HUES64 (cell line): ENCODE measurements around the gene TMEM255B.

Experiments
- H3K27ac ChIP-seq: 2 replicates; pipeline ENCODE4 v1.7.0; 2013; ENCODE audit warnings: low read depth, low read length, inconsistent platforms
- H3K27me3 ChIP-seq: 2 replicates; pipeline ENCODE4 v1.6.1; 2013; ENCODE audit warnings: mild to moderate bottlenecking, low read length; ENCODE audit not compliant: insufficient read depth
- H3K36me3 ChIP-seq: 2 replicates; pipeline ENCODE4 v1.6.1; 2013; ENCODE audit warnings: mild to moderate bottlenecking, low read length; ENCODE audit not compliant: insufficient read depth
- H3K4me1 ChIP-seq: 2 replicates; pipeline ENCODE4 v1.6.1; 2013; ENCODE audit warnings: mild to moderate bottlenecking, low read length, moderate library complexity; ENCODE audit not compliant: insufficient read depth
- H3K4me3 ChIP-seq: 2 replicates; pipeline ENCODE4 v1.5.1; 2013; ENCODE audit warnings: mild to moderate bottlenecking, low read length, moderate library complexity
- H3K9ac ChIP-seq: 2 replicates; pipeline ENCODE4 v1.6.1; 2013; ENCODE audit warnings: mild to moderate bottlenecking, low read depth, low read length
- H3K9me3 ChIP-seq: 2 replicates; pipeline ENCODE4 v1.6.1; 2013; ENCODE audit warnings: low read depth, low read length; ENCODE audit not compliant: insufficient read depth
- WGBS: fragments of 150-250, 120-280 bp; methylation state at CpG from one replicate; pipeline ENCODE4 v1.1.7; 2013; ENCODE audit warnings: missing lambda C conversion rate; 5-methylcytosine and 5-hydroxymethylcytosine counted together

The TMEM255B gene

DNA sequence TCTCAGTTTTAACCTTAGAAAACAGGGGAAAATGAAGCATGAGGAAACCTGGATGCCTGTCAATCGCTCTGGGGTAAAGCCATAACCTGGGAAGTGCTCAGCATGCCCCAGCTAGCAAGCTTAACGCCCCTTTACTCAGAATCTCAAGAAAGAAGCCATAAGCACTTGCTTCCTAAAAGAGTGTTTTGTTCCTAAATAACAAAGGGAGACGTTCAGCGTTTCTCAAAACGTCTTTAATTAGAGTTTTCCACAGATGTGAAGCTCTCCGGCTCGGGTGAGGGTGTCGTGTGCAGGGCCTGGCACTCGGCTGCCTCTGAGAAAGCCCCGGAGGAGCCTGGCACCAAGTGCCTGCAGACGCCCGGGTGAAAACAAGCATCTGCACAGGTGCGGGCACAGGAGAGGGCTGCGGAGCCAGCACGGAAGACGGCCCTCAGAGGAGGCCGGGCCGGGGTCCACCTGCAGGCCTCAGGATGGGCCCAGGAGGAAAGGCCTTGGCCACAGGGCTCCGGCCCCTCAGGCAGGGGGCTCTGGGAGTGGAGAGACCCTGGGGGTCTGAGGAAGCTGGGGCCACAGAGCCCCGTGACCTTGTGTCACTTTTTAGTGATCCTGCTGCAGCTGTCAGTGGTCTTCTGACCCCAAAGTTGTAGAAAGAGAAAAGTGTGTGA lies 98.6 kb downstream of the TMEM255B start:
- H3K9ac ChIP-seq, result no peak overlapping the region
- H3K27me3 ChIP-seq, result peaks cover 6% of the 10 kb centered on the region
- 84% methylated on average over 20 of the region's 20 CpGs for WGBS
- no peak overlapping the region for H3K27ac ChIP-seq
- H3K9me3 ChIP-seq, result no peaks in the 10 kb centered on the region
- H3K36me3 ChIP-seq, result no peaks in the 10 kb centered on the region
- H3K4me1 ChIP-seq, result peaks cover 33% of the 10 kb centered on the region
- no peak overlapping the region for H3K4me3 ChIP-seq

GRCh38 chr13:113859311-113860050 lies 100.5 kb downstream of the TMEM255B start:
- H3K9ac ChIP-seq, result peak overlapping the region; percentile 57; the same call in 1 of the 2 replicates
- no peaks in the 10 kb centered on the region for H3K36me3 ChIP-seq

DNA sequence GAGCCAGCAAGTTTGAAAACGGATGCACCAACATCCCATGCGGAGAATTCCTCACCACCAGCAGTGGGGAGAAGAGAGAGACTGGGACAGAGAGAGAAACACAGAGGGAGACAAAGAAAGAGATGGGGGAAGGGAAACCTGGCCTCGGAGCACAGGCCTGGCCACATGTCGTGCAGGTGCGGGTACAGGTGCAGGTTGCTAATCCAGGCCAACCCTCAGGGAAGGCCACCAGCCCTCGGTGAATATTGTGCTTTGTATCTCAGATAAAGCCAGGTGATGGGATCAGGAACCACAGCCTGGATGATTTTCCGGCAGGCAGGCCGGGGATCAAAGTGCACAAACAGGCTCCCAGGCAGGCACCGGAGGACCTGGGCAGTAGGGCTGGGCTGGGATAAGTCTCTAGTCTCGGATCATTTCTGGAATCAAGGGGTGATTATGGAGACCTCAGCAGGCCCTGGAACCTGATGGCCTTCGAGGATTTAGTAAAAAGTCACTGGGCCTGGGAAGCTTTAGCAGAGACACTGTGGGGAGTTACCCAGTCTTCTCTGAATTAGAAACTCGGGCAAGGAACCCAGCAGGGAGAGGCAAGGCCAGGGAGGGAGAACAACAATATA lies 101.1 kb downstream of the TMEM255B start:
- Histone ChIP-seq H3K27me3 (peaks cover 28% of the 10 kb centered on the region), H3K4me1 (peaks cover 39% of the 10 kb centered on the region), H3K27ac (peak overlapping the region; percentile 95), H3K9ac (peak overlapping the region; percentile 57), H3K9me3 (no peaks in the 10 kb centered on the region), H3K36me3 (no peaks in the 10 kb centered on the region), H3K4me3 (no peak overlapping the region; the same call in 1 of the 2 replicates)
- WGBS, result 39% methylated on average over 12 of the region's 12 CpGs

More at GRCh38 chr13:113859311-113860050, 100.5 kb downstream of the TMEM255B start:
- H3K4me1 ChIP-seq, result peaks cover 37% of the 10 kb centered on the region
- H3K27ac ChIP-seq, result peak overlapping the region; percentile 95
- no peak overlapping the region for H3K4me3 ChIP-seq
- H3K27me3 ChIP-seq, result peaks cover 21% of the 10 kb centered on the region
- 92% methylated on average over 4 of the region's 4 CpGs for WGBS
- H3K9me3 ChIP-seq, result no peaks in the 10 kb centered on the region

DNA sequence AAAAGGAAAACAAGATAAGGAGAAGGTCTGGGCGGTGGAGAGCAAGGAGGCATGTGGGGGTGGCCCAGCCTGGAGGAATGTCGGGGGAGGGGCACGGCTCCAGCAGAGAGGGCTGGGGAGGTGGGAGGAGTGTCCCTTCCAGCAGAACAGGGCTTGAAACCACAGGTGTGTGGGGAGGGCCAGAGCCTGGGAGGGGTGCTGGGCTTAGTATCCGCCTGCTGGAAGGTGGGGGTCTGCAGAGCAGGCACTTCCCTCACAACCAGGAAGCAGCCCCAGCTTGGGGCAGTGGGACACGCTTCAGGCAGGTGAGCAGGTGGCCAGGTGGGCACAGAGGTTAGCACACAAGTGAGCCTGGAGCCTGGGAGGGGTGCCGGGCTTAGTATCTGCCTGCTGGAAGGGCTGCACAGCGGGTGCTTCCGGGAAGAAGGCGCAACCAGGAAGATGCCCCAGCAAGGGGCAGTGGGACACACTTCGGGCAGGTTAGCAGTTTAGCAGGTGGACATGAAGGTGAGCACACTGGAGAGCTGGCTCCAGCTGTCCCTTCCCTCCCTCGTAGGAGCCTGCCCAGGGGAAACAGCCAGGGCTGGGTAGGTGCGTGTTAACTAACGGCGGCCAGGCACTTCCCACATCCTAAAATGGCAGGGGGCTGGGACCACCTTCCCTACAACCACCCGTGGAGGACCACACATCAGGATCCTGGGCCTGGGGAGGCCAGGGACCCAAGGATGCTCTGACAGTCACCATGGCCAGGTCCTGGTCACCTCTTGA lies 101.8 kb downstream of the TMEM255B start:
- Histone ChIP-seq H3K4me1 (peaks cover 39% of the 10 kb centered on the region), H3K4me3 (no peak overlapping the region; the same call in 1 of the 2 replicates), H3K9ac (peak overlapping the region; percentile 57), H3K27ac (peak overlapping the region; percentile 95), H3K36me3 (no peaks in the 10 kb centered on the region), H3K9me3 (no peaks in the 10 kb centered on the region), H3K27me3 (peaks cover 35% of the 10 kb centered on the region)
- 33% methylated on average over 15 of the region's 15 CpGs for WGBS

DNA sequence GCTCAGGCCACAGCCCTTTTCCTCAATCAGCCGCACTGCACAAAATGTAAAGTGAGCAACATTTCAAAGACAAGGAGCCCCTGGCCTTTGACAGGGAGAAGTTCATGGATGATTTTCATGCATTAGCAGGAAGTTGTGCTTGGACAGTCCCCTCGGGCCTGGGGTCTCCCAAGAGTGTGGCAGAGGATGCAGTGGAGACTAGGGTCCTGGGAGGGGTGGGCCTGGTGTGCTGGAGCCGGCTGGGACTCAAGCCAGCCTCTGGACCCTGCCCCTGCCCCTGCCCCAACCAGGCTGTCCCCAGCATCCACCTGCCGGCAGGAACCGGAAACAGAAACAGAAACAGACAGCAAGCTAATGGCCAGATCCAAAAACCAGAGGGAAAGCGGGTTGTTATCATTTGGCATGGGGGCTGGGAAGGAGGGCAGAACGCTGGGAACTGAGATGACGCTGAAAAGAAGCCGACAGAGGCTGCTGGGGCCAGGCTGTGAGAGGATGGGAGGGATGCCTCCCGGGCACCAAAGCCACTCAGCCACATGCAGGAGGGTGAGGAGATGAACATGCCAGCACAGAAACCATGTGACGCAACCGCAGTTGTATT lies 102.5 kb downstream of the TMEM255B start:
- H3K9ac ChIP-seq, result no peak overlapping the region
- peaks cover 39% of the 10 kb centered on the region for H3K4me1 ChIP-seq

GRCh38 chr13:113862191-113862930 lies 103.3 kb downstream of the TMEM255B start:
- Histone ChIP-seq H3K9me3 (no peaks in the 10 kb centered on the region), H3K4me1 (peaks cover 38% of the 10 kb centered on the region), H3K27ac (no peak overlapping the region), H3K36me3 (no peaks in the 10 kb centered on the region), H3K9ac (no peak overlapping the region), H3K27me3 (peaks cover 40% of the 10 kb centered on the region), H3K4me3 (peak overlapping the region; percentile 63)
- 62% methylated on average over 31 of the region's 31 CpGs for WGBS

More for the DNA sequence above, 102.5 kb downstream of the TMEM255B start:
- Histone ChIP-seq H3K4me3 (no peak overlapping the region), H3K27me3 (peaks cover 40% of the 10 kb centered on the region), H3K36me3 (no peaks in the 10 kb centered on the region), H3K27ac (peak overlapping the region; percentile 95), H3K9me3 (no peaks in the 10 kb centered on the region)
- 70% methylated on average over 10 of the region's 12 CpGs for WGBS

- no peak overlapping the region; the same call in 1 of the 2 replicates for H3K27ac ChIP-seq
- under 1% methylated on average over 60 of the region's 60 CpGs for WGBS
- H3K9ac ChIP-seq, result no peak overlapping the region
- no peaks in the 10 kb centered on the region for H3K9me3 ChIP-seq
- H3K36me3 ChIP-seq, result no peaks in the 10 kb centered on the region
- peak overlapping the region; percentile 63 for H3K4me3 ChIP-seq
- peaks cover 35% of the 10 kb centered on the region for H3K4me1 ChIP-seq
- peaks cover 40% of the 10 kb centered on the region for H3K27me3 ChIP-seq
These were observed 104.0 kb downstream of the TMEM255B start for GRCh38 chr13:113862931-113863523.

- peak within 1 kb of the TSS; percentile 60 for H3K9ac ChIP-seq
- H3K4me3 ChIP-seq, result peak within 1 kb of the TSS; percentile 63
- under 1% methylated on average over 116 of the region's 116 CpGs for WGBS
- H3K27ac ChIP-seq, result no peak within 1 kb of the TSS; the same call in 1 of the 2 replicates
- H3K9me3 ChIP-seq, result no peaks in the 10 kb centered on the region
- H3K4me1 ChIP-seq, result peaks cover 35% of the 10 kb centered on the region
- peaks cover 40% of the 10 kb centered on the region for H3K27me3 ChIP-seq
- no peaks in the 10 kb centered on the region for H3K36me3 ChIP-seq
These were observed 104.7 kb downstream of the TMEM255B start, which contains the start of gene GAS6 for GRCh38 chr13:113863524-113864272. Gene GAS6, minus strand, starts transcription at chr13:113864076. Its CDS starts 156 bp downstream, at chr13:113863920.

GRCh38 chr13:113864273-113864890 lies 105.4 kb downstream of the TMEM255B start:
- H3K27ac ChIP-seq, result no peak overlapping the region
- peak overlapping the region; percentile 63 for H3K4me3 ChIP-seq
- peaks cover 40% of the 10 kb centered on the region for H3K27me3 ChIP-seq
- no peaks in the 10 kb centered on the region for H3K9me3 ChIP-seq
- WGBS, result 56% methylated on average over 10 of the region's 10 CpGs
- peaks cover 34% of the 10 kb centered on the region for H3K4me1 ChIP-seq
- no peaks in the 10 kb centered on the region for H3K36me3 ChIP-seq
- H3K9ac ChIP-seq, result no peak overlapping the region
